GM12878 (cell line): ENCODE data around the gene THSD4. TPM values are rescaled to one million over a fixed set of nuclear protein-coding genes. Genes with fewer than 3 reads are reported as not detected.

ENCODE experiments used
- ATAC-seq: fragments of 200-7000 bp; cut with Tn5 transposase; 3 replicates; pipeline ENCODE4 v1.9.1; 2020; ENCODE audit warnings: mild to moderate bottlenecking, moderate library complexity
- BruUV-seq: library from RNA; stranded (reverse); fragments of 400-500 nt; replicated peaks from 2 replicates; lab custom pipeline; 2021; lab: Mats Ljungman, UMichigan
- CTCF ChIA-PET: fragments of 300-600 bp; sonication (Branson Sonifier 250); formaldehyde crosslinking; extraction: SDS; loops from one replicate; lab custom pipeline; 2021; ENCODE audit warnings: inconsistent platforms; lab: Yijun Ruan, JAX
- POLR2A ChIA-PET: fragments of 350-600 bp; formaldehyde crosslinking; extraction: SDS; loops from one replicate; lab custom pipeline; 2021; ENCODE audit warnings: inconsistent platforms; lab: Charles Lee
- RAD21 ChIA-PET: fragments of 300-600 bp; sonication (Branson Sonifier 250); formaldehyde crosslinking; loops from one replicate; lab custom pipeline; 2023; ENCODE audit warnings: antibody characterized with exemption; ENCODE audit not compliant: unreplicated experiment; lab: Charles Lee
- SMC1A ChIA-PET: fragments of 300-600 bp; sonication (Branson Sonifier 250); formaldehyde crosslinking; loops from one replicate; lab custom pipeline; 2023; ENCODE audit not compliant: unreplicated experiment, uncharacterized antibody; lab: Charles Lee
- DNase-seq: peaks from one replicate; pipeline ENCODE4 v3.0.0-alpha.2; 2011; ENCODE audit warnings: low read depth, low spot score
- FAIRE-seq: peaks from 3 replicates; lab custom pipeline; 2011; peaks lifted over from hg19 to GRCh38; lab: Jason Lieb, UNC
- H2AFZ ChIP-seq: 2 replicates; pipeline ENCODE4 v1.6.0; 2011; ENCODE audit warnings: low read depth, low read length, control low read depth; ENCODE audit not compliant: control insufficient read depth
- H3K27ac ChIP-seq: 2 replicates; pipeline ENCODE4 v1.5.1; 2011; ENCODE audit warnings: control low read depth; ENCODE audit not compliant: control insufficient read depth, insufficient read depth
- H3K27me3 ChIP-seq, 2 experiments: replicated peaks in 1 of 2; 2 replicates each; pipeline versions ENCODE4 v1.6.0 to v1.6.1; 2011; ENCODE audit warnings: low read length in 1 of 2; ENCODE audit not compliant: control insufficient read depth in 2 of 2, insufficient read depth in 2 of 2
- H3K36me3 ChIP-seq, 2 experiments: 2 replicates each; pipeline ENCODE4 v1.5.1; 2011; ENCODE audit warnings: low read length in 1 of 2; ENCODE audit not compliant: control insufficient read depth in 2 of 2, insufficient read depth in 2 of 2
- H3K4me1 ChIP-seq: 2 replicates; pipeline ENCODE4 v1.6.1; 2011; ENCODE audit warnings: mild to moderate bottlenecking, low read length, moderate library complexity, mixed read lengths; ENCODE audit not compliant: control insufficient read depth, insufficient read depth
- H3K4me2 ChIP-seq: 2 replicates; pipeline ENCODE4 v1.6.0; 2011; ENCODE audit warnings: control low read depth; ENCODE audit not compliant: control insufficient read depth, insufficient read depth
- H3K4me3 ChIP-seq: fragments of 200-600 bp; sonication (generic); 2 replicates; pipeline ENCODE4 v1.5.1; 2016
- H3K79me2 ChIP-seq: 2 replicates; pipeline ENCODE4 v1.6.0; 2011; ENCODE audit warnings: low read length; ENCODE audit not compliant: control insufficient read depth, insufficient read depth
- H3K9ac ChIP-seq: 2 replicates; pipeline ENCODE4 v1.8.0; 2011; ENCODE audit warnings: low read length, control low read depth, mixed read lengths; ENCODE audit not compliant: control insufficient read depth, insufficient read depth
- H3K9me3 ChIP-seq: replicated peaks from 3 replicates; pipeline ENCODE4 v1.5.1; 2011; ENCODE audit warnings: mild to moderate bottlenecking, low read length; ENCODE audit not compliant: control insufficient read depth, insufficient read depth
- H4K20me1 ChIP-seq: 2 replicates; pipeline ENCODE4 v1.6.0; 2011; ENCODE audit not compliant: control insufficient read depth, insufficient read depth
- CBX5 ChIP-seq: sonication (generic); IDR thresholded peaks from 2 replicates; pipeline ENCODE4 v1.6.1; 2016; ENCODE audit warnings: low read depth, moderate library complexity, mild to moderate bottlenecking, inconsistent platforms
- EED ChIP-seq: sonication (generic); IDR thresholded peaks from 2 replicates; pipeline ENCODE4 v1.6.1; 2016; ENCODE audit warnings: antibody characterized with exemption, low read depth
- EP300 ChIP-seq, 2 experiments: fragments of 150-350 bp in 1 of 2; IDR thresholded peaks; 2 replicates each; pipeline ENCODE4 v1.6.1; 2011 to 2012; ENCODE audit warnings: low read depth in 2 of 2, low read length in 2 of 2, borderline replicate concordance in 1 of 2, improper control_type of control experiment in 1 of 2, inconsistent platforms in 1 of 2; ENCODE audit not compliant: control insufficient read depth in 1 of 2
- FOXM1 ChIP-seq: IDR thresholded peaks from 2 replicates; pipeline ENCODE4 v1.6.1; 2012; ENCODE audit warnings: low read depth, mild to moderate bottlenecking, inconsistent platforms, low read length, moderate library complexity
- GABPA ChIP-seq: IDR thresholded peaks from 2 replicates; pipeline ENCODE4 v1.6.1; 2014; ENCODE audit warnings: antibody characterized with exemption, low read depth, mild to moderate bottlenecking, inconsistent platforms
- KAT2A ChIP-seq: conservative IDR thresholded peaks from 2 replicates; pipeline ENCODE4 v1.6.1; 2011; ENCODE audit warnings: low read depth, low read length; ENCODE audit not compliant: control insufficient read depth
- KDM1A ChIP-seq: fragments of 200-600 bp; sonication (generic); IDR thresholded peaks from 2 replicates; pipeline ENCODE4 v1.6.1; 2016; ENCODE audit warnings: borderline replicate concordance
- LARP7 ChIP-seq: fragments of 450-650 bp; IDR thresholded peaks from 2 replicates; pipeline ENCODE4 v1.6.1; 2017; ENCODE audit warnings: mild to moderate bottlenecking
- NBN ChIP-seq: fragments of 450-650 bp; IDR thresholded peaks from 2 replicates; pipeline ENCODE4 v1.6.1; 2016
- NR2C2 ChIP-seq: IDR thresholded peaks from 2 replicates; pipeline ENCODE4 v1.6.1; 2011; ENCODE audit warnings: borderline replicate concordance, low read depth; ENCODE audit not compliant: control insufficient read depth, insufficient read length
- STAT1 ChIP-seq: fragments of 450-650 bp; conservative IDR thresholded peaks from 2 replicates; pipeline ENCODE4 v1.6.1; 2014; ENCODE audit warnings: antibody characterized with exemption, mild to moderate bottlenecking
- SUZ12 ChIP-seq: fragments of 200-600 bp; sonication (generic); IDR thresholded peaks from one replicate; pipeline ENCODE4 v1.6.1; 2018; ENCODE audit warnings: antibody characterized with exemption, mild to moderate bottlenecking; ENCODE audit not compliant: unreplicated experiment
- TCF3 ChIP-seq: IDR thresholded peaks from 2 replicates; pipeline ENCODE4 v1.6.1; 2012; ENCODE audit warnings: low read depth, mild to moderate bottlenecking, low read length, borderline replicate concordance; ENCODE audit not compliant: insufficient read depth
- ZBED1 ChIP-seq: IDR thresholded peaks from 2 replicates; pipeline ENCODE4 v1.6.1; 2016; ENCODE audit warnings: borderline replicate concordance
- WGBS: methylation state at CpG from one replicate; pipeline ENCODE4 v1.1.6; 2016; ENCODE audit warnings: low lambda C conversion rate; ENCODE audit not compliant: insufficient replicate concordance, insufficient coverage; ENCODE audit errors: missing lambda C conversion rate; 5-methylcytosine and 5-hydroxymethylcytosine counted together
- in situ Hi-C: fragments of 300-500 bp; cut with MboI; formaldehyde crosslinking; loops from 9 replicates; pipeline ENCODE4 v1.14.3; 2018; ENCODE audit warnings: mixed read lengths
- intact Hi-C: fragments of 100-400 bp; cut with micrococcal nuclease; formaldehyde crosslinking; loops from one replicate; pipeline ENCODE4 v1.14.2; 2022; ENCODE audit not compliant: unreplicated experiment
- polyA plus RNA-seq, 11 experiments: library from polyadenylated mRNA; depleted of rRNA in 4 of 11; unstranded in 6 of 11; stranded (reverse) in 5 of 11; fragments of >200 nt; fragmentation: Nextera tagmentation in 4 of 11; fragmentation: Illumina TruSeq in 1 of 11; extraction: Ambion mirVana in 4 of 11; extraction: Trizol in 1 of 11; gene quantifications; 1 replicate in 1 of 11; 2 replicates in 10 of 11; pipeline versions ENCODE4 v1.2.1 to v1.2.3, GENCODE V29; 2011 to 2016; ENCODE audit warnings: inconsistent platforms in 2 of 11, missing spikeins in 2 of 11, low read depth in 1 of 11
- total RNA-seq, 4 experiments: library from RNA; depleted of rRNA in 3 of 4; stranded (reverse); fragments of >200 nt in 3 of 4; fragmentation: Illumina TruSeq in 1 of 4; extraction: Trizol in 1 of 4; gene quantifications; 2 replicates each; pipeline versions ENCODE4 v1.2.1 to v1.2.3, GENCODE V29; 2013 to 2021
- TF ChIP-seq, protein P1 (sequence below): fragments of 450-650 bp; formaldehyde crosslinking; IDR thresholded peaks from 2 replicates; pipeline ENCODE4 v1.4.0; 2020; ENCODE audit warnings: mild to moderate bottlenecking, moderate library complexity

THSD4 gene
- total and polyA plus RNA-seq, 10 of the 15 experiments (the other 5 are each of a cell fraction or from before 2014, with no cell fraction given), result 0.04 to 0.13 (median 0.05) TPM; not detected in 7

DNA sequence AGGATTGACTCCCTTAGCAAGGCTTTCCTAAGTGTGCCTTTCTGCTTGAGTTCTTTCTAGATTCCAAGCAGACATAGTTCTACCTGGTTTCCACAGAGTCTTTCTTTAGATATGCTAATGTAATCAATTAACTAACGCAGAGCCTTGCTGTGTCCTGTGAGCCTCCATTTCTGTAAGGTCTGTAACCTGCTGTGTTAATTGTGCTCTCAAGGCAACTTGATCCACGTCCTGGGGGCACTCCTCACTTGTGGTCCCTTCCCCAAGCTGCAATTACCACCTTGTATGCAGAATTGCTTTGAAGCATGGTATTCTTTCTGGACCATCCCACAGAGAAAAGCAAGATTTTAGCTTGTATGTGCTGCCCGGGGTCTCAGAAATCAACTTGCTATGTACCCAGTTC lies 29.5 kb upstream of the THSD4 start:
- no peaks in the 10 kb centered on the region for H3K4me1 ChIP-seq
- H3K9me3 ChIP-seq, result no peaks in the 10 kb centered on the region
- ATAC-seq (no peak), FAIRE-seq (no peak), DNase-seq (no peak)
- no peak overlapping the region for H3K4me2 ChIP-seq
- CTCF ChIA-PET, result no interaction called here
- in situ Hi-C loops (no loop called here), intact Hi-C loops (no loop called here)
- no peak for TF ChIP-seq TCF3
- TF ChIP-seq FOXM1, result no peak
- TF ChIP-seq SUZ12, result no peak
- no peak for TF ChIP-seq NR2C2
- TF ChIP-seq CBX5, result no peak
- no peak for TF ChIP-seq GABPA
- TF ChIP-seq, protein P1, sequence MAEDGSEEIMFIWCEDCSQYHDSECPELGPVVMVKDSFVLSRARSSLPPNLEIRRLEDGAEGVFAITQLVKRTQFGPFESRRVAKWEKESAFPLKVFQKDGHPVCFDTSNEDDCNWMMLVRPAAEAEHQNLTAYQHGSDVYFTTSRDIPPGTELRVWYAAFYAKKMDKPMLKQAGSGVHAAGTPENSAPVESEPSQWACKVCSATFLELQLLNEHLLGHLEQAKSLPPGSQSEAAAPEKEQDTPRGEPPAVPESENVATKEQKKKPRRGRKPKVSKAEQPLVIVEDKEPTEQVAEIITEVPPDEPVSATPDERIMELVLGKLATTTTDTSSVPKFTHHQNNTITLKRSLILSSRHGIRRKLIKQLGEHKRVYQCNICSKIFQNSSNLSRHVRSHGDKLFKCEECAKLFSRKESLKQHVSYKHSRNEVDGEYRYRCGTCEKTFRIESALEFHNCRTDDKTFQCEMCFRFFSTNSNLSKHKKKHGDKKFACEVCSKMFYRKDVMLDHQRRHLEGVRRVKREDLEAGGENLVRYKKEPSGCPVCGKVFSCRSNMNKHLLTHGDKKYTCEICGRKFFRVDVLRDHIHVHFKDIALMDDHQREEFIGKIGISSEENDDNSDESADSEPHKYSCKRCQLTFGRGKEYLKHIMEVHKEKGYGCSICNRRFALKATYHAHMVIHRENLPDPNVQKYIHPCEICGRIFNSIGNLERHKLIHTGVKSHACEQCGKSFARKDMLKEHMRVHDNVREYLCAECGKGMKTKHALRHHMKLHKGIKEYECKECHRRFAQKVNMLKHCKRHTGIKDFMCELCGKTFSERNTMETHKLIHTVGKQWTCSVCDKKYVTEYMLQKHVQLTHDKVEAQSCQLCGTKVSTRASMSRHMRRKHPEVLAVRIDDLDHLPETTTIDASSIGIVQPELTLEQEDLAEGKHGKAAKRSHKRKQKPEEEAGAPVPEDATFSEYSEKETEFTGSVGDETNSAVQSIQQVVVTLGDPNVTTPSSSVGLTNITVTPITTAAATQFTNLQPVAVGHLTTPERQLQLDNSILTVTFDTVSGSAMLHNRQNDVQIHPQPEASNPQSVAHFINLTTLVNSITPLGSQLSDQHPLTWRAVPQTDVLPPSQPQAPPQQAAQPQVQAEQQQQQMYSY, result no peak
- TF ChIP-seq KDM1A, result no peak
- no peak for TF ChIP-seq KAT2A
- TF ChIP-seq ZBED1, result no peak
- no peak for TF ChIP-seq EP300 (IDR thresholded peaks at IDR 0.05; ENCODE audit: borderline replicate concordance in 1 of 2, control insufficient read depth in 1 of 2, low read depth in 2 of 2, low read length in 2 of 2)
- no peak for TF ChIP-seq EED
- TF ChIP-seq STAT1, result no peak
- no peak for TF ChIP-seq LARP7
- TF ChIP-seq NBN, result no peak
- RAD21 ChIA-PET, result no interaction called here
- SMC1A ChIA-PET, result no interaction called here
- no peak overlapping the region for H3K9ac ChIP-seq
- WGBS, result 45% methylated on average over 3 of the region's 3 CpGs
- H3K4me3 ChIP-seq, result no peak overlapping the region
- no peaks in the 10 kb centered on the region for H3K36me3 ChIP-seq
- no peaks in the 10 kb centered on the region for H4K20me1 ChIP-seq
- no peak overlapping the region for H2AFZ ChIP-seq
- H3K79me2 ChIP-seq, result no peaks in the 10 kb centered on the region
- no peaks in the 10 kb centered on the region for H3K27me3 ChIP-seq
- no peak overlapping the region for H3K27ac ChIP-seq
- no TSS peak for BruUV-seq
- POLR2A ChIA-PET, result no interaction called here
